Cerebellar cortex (tissue), 1 donor: ENCODE measurements around the gene ZNF384.

ENCODE experiments used
- DNase-seq: peaks from one replicate; pipeline ENCODE4 v3.0.0-alpha.2; 2015; ENCODE audit warnings: low spot score

The ZNF384 gene

GRCh38 chr12:6620137-6620884, 68.9 kb downstream of the ZNF384 start:
- DNase-seq = no peak

- DNase-seq = no peak
Measured at GRCh38 chr12:6618483-6619225, 70.5 kb downstream of the ZNF384 start.
